Adrenal gland (tissue), 12 donors: ENCODE data around the gene CREB3L1. TPM values are rescaled to one million over a fixed set of nuclear protein-coding genes. Genes with fewer than 3 reads are reported as not detected.
A peak's percentile ranks its signal among the peaks of the same experiment; 100 is the strongest.

Experiments used
- DNase-seq, 7 donors: peaks; one replicate each; pipeline ENCODE4 v3.0.0-alpha.2; 2019 to 2020
- H3K27ac ChIP-seq, 5 donors: fragments of 200-600 bp; sonication (generic) in 4 of 5; 1 replicate in 3 of 5; 2 replicates in 2 of 5; pipeline versions ENCODE4 v1.5.1 to v1.8.0; 2016 to 2020; ENCODE audit warnings: mild to moderate bottlenecking in 1 of 5
- H3K27me3 ChIP-seq: fragments of 200-600 bp; 2 replicates; pipeline ENCODE4 v1.8.0; 2021
- H3K36me3 ChIP-seq, 2 donors: fragments of 200-600 bp; replicated peaks in 1 of 2; 1 replicate in 1 of 2; 2 replicates in 1 of 2; pipeline versions ENCODE4 v1.5.1 to v1.8.0; 2018 to 2022
- H3K4me1 ChIP-seq, 2 donors: fragments of 200-600 bp; replicated peaks in 1 of 2; 1 replicate in 1 of 2; 2 replicates in 1 of 2; pipeline versions ENCODE4 v1.5.1 to v1.8.0; 2018 to 2021
- H3K4me3 ChIP-seq, 4 donors: fragments of 200-600 bp; sonication (generic) in 3 of 4; one replicate each; pipeline ENCODE4 v1.5.1; 2016 to 2018
- H3K9me3 ChIP-seq, 3 donors: fragments of 200-600 bp; sonication (generic) in 1 of 3; replicated peaks in 1 of 3; 1 replicate in 2 of 3; 2 replicates in 1 of 3; pipeline versions ENCODE4 v1.5.1 to v1.8.0; 2016 to 2021
- POLR2A ChIP-seq, 2 donors: fragments of 450-650 bp; IDR thresholded peaks; one replicate each; pipeline ENCODE4 v1.6.1; 2017; ENCODE audit warnings: antibody characterized with exemption in 2 of 2, mild to moderate bottlenecking in 2 of 2, moderate library complexity in 1 of 2
- WGBS, 4 donors: extraction: QIAGEN DNeasy Blood & Tissue Kit in 2 of 4; methylation state at CpG; one replicate each; pipeline versions ENCODE4 v1.1.5 to v1.1.7; 2013 to 2017; 5-methylcytosine and 5-hydroxymethylcytosine counted together
- intact Hi-C, 2 donors: fragments of 100-400 bp; cut with DNase I; formaldehyde crosslinking; loops; one replicate each; pipeline versions ENCODE4 v1.14.1 to v1.15.0; 2022 to 2023
- polyA plus RNA-seq, 3 donors: library from polyadenylated mRNA; stranded (reverse); fragments of 200-250 nt in 2 of 3; fragments of 350-450 nt in 1 of 3; fragmentation: Illumina TruSeq in 1 of 3; extraction: RNeasy Lipid Tissue Mini Kit (QIAGEN cat#74804) in 1 of 3; gene quantifications; one replicate each; pipeline ENCODE4 v1.2.3, GENCODE V29; 2013 to 2014
- total RNA-seq, 9 donors: library from RNA; depleted of rRNA in 4 of 9; stranded (reverse); fragments of >200 nt in 4 of 9; fragments of 120-200 nt in 1 of 9; fragmentation: NEBNext Ultra II Directional in 1 of 9; extraction: Animal tissue kit (Norgen Biotek cat#: 25700) in 1 of 9; gene quantifications; one replicate each; pipeline versions ENCODE4 v1.1.0 to v1.2.4, GENCODE V29; 2013 to 2023
- TF ChIP-seq, protein P1 (sequence below), 6 experiments: fragments of 450-650 bp in 4 of 6; fragments of 200-600 bp in 2 of 6; sonication (generic) in 1 of 6; IDR thresholded peaks; 1 replicate in 5 of 6; 2 replicates in 1 of 6; pipeline versions ENCODE4 v1.5.1 to v1.8.0; 2016 to 2021; ENCODE audit warnings: antibody characterized with exemption in 6 of 6, mild to moderate bottlenecking in 2 of 6, moderate library complexity in 1 of 6
- donor health status: healthy with polysubstance abuse.
- donor health status: Bipolar disorder and iron deficiency.
- donor health status: DM: yes; HTN: yes; CAD: no.
- donor health status: DM: no; HTN: no; CAD: no.
- donor health status: DM: no; HTN: no; CAD: no.
- donor health status: DM: yes; HTN: yes; CAD: no.

CREB3L1 gene
- total and polyA plus RNA-seq, 12 donors = 5.4 to 31.7 (median 26.2) TPM

DNA sequence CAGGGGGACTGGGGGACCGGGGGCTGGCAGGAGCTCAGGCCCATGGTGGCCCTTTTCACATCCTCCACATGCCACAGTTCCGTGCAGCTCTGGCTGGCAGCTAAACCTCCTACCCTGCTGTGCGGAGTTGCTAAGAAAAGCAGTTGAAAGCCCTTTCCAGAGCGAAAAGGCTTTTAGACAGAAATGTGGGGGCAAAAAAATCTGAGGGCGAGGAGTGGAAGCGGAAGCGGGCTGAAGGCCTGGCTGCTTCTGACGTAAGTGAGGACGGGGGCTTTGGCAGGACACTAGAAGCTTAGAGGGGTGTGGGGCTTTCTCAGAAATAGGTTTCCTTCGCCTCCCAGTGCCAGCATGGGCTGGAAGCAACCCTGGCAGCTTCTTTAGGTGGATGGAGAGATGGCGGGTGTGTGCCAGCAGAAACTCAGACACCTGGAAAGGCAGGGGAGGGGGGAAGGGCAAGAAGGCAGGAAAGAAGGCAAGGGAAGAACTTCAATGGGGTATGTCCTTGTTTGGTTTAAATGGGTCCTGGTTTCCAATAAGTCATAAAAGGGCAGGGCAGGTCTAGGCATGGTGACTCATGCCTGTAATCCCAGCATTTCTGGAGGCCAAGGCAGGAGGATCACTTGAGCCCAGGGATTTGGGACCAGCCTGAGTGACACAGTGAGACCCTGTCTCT lies 58.6 kb downstream of the CREB3L1 start:
- no peak for DNase-seq
- intact Hi-C loops = no loop called here
- Histone ChIP-seq H3K4me1 (peaks cover 0 to 31% of the 10 kb centered on the region in 2 donors), H3K4me3 (no peak overlapping the region), H3K36me3 (no peaks in the 10 kb centered on the region), H3K9me3 (no peaks in the 10 kb centered on the region), H3K27me3 (peaks cover 23% of the 10 kb centered on the region), H3K27ac (no peak overlapping the region)
- TF ChIP-seq, protein P1, sequence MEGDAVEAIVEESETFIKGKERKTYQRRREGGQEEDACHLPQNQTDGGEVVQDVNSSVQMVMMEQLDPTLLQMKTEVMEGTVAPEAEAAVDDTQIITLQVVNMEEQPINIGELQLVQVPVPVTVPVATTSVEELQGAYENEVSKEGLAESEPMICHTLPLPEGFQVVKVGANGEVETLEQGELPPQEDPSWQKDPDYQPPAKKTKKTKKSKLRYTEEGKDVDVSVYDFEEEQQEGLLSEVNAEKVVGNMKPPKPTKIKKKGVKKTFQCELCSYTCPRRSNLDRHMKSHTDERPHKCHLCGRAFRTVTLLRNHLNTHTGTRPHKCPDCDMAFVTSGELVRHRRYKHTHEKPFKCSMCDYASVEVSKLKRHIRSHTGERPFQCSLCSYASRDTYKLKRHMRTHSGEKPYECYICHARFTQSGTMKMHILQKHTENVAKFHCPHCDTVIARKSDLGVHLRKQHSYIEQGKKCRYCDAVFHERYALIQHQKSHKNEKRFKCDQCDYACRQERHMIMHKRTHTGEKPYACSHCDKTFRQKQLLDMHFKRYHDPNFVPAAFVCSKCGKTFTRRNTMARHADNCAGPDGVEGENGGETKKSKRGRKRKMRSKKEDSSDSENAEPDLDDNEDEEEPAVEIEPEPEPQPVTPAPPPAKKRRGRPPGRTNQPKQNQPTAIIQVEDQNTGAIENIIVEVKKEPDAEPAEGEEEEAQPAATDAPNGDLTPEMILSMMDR (IDR thresholded peaks at IDR 0.05) = no peak
- no peak for TF ChIP-seq POLR2A (IDR thresholded peaks at IDR 0.05)
- 87 to 92% (median 90%) methylated on average over 9 to 11 of the region's 11 CpGs for WGBS, 4 donors

DNA sequence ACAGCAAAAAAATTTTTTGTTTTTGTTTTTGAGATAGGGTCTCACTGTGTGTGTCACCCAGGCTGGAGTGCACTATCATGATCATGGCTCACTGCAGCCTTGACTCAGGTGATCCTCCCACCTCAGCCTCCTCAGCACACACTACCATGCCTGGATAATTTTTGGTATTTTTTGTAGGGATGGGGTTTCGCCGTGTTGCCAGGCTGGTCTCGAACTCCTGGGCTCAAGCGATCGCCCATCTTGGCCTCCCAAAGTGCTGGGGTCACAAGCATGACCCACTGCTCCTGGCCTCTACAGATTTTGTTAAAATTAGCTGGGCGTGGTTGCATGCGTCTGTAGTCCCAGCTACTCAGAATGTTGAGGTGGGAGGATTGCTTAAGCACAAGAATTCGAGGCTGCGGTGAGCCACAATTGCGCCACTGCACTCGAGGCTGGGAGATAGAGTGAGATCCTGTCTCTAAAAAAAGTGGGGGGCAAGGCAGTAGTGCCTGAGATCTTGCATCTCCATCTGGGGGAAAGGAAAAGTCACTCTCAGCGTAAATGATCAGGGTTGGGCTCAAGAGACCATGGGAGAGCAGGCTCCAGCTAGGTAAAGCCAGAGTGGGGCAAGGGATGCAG lies 59.2 kb downstream of the CREB3L1 start:
- no peak overlapping the region for H3K27ac ChIP-seq
- no peak for TF ChIP-seq POLR2A (IDR thresholded peaks at IDR 0.05)
- TF ChIP-seq, protein P1 (IDR thresholded peaks at IDR 0.05) = no peak
- no peak overlapping the region for H3K4me3 ChIP-seq
- H3K9me3 ChIP-seq = no peaks in the 10 kb centered on the region
- no peaks in the 10 kb centered on the region for H3K36me3 ChIP-seq
- peaks cover 23% of the 10 kb centered on the region for H3K27me3 ChIP-seq
- 78 to 90% (median 84%) methylated on average over 12 of the region's 12 CpGs for WGBS, 4 donors
- intact Hi-C loops = no loop called here
- DNase-seq = no peak
- peaks cover 0 to 31% of the 10 kb centered on the region in 2 donors for H3K4me1 ChIP-seq

DNA sequence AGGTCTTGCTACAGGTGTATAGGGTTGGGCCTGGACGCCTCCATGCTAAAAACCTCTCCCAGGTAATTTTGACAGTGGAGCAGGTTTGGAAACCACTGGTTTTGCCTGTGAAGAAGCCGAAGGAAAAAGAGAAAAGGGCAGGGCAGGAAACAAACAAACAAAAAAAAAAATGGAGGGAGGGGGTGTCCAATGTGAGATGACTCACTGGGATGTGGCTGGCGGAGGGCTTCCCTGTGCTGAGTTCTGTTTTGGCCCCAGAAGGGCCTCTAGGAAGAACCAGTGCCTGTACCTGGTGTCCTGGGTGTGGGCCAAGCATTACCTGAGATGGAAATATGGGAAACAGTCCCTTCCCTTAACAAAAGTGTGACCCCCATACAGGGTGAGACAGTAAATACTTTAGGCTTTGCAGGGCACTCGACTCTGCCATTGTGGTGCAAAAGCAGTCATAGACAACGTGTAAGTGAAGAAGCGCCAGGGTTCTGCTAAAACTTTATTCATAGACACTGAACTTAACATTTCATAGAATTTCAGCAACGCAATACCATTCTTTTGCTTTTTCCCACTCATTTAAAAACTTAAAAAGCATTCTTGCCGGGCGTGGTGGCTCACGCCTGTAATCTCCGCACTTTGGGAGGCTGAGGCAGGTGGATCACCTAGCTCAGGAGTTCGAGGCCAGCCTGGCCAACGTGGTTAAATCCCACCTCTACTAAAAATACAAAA lies 60.3 kb downstream of the CREB3L1 start:
- DNase-seq = no peak
- WGBS, 4 donors = 82 to 90% (median 88%) methylated on average over 13 of the region's 13 CpGs
- H3K36me3 ChIP-seq = no peaks in the 10 kb centered on the region
- peaks cover 15% of the 10 kb centered on the region for H3K27me3 ChIP-seq
- H3K4me3 ChIP-seq = no peak overlapping the region
- peak overlapping the region in 1 of 5 donors; percentile 70 for H3K27ac ChIP-seq
- TF ChIP-seq, protein P1 (IDR thresholded peaks at IDR 0.05) = no peak
- TF ChIP-seq POLR2A (IDR thresholded peaks at IDR 0.05) = no peak
- intact Hi-C loops = no loop called here
- H3K9me3 ChIP-seq = no peaks in the 10 kb centered on the region
- peaks cover 0 to 25% of the 10 kb centered on the region in 2 donors for H3K4me1 ChIP-seq

DNA sequence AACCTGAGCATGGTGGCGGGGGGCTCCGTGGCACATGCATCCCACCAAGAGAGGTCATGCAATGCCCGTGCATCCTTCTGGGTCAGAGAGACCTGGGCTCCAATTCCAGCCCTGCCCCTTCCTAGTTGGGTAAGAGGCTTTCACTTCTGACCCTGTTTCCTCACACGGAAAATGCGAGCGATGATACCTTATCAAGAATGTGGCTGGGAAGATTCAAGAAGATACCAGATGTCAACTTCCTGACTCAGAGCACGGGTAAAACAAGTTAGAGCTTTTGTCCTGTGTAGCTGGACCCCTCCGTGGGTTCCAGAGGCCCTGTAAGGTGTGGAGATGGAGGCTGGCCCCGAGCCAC lies 61.1 kb downstream of the CREB3L1 start:
- intact Hi-C loops = no loop called here
- Histone ChIP-seq H3K4me1 (peaks cover 0 to 23% of the 10 kb centered on the region in 2 donors), H3K27me3 (peaks cover 7% of the 10 kb centered on the region), H3K4me3 (peak overlapping the region in 1 of 4 donors; percentile 33), H3K27ac (peak overlapping the region in 2 of 5 donors; percentile 70 to 80), H3K36me3 (no peaks in the 10 kb centered on the region), H3K9me3 (no peaks in the 10 kb centered on the region)
- DNase-seq = peak in 2 of 7 donors; percentile 27 to 49
- 41 to 54% (median 45%) methylated on average over 9 of the region's 9 CpGs for WGBS, 4 donors
- TF ChIP-seq, protein P1 (IDR thresholded peaks at IDR 0.05) = no peak
- TF ChIP-seq POLR2A (IDR thresholded peaks at IDR 0.05) = no peak
